ENCODE measurements around the gene PIK3C2G.

DNA sequence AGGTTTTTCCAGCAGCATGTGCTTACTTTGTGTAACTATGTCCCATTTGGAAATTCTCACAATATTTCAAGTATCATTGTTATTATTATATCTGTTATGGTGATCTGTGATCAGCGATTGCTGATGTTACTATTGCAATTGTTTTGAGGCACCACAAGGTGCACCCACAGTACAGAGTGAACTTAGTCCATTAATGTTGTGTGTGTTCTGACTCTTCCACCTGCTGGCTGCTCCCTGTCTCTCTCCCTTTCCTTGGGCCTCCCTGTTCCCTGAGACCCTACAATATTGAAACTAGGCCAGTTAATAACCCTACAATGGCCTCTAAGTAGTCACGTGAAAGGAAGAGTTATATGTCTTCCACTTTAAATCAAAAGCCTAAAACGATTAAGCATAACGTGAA lies 153.9 kb downstream of the PIK3C2G start:
- TF ChIP-seq POLR2AphosphoS5 (IDR thresholded peaks at IDR 0.05; ENCODE audit: low read depth, low read length) = no peak
- TF ChIP-seq POLR2A (IDR thresholded peaks at IDR 0.05; ENCODE audit: low read depth, low read length) = no peak

All from GM12891 (cell line).